HUDEP-2 (cell line): Measurements from ENCODE around the gene SEMA7A.
"Not testable (repeated sequence)": the region's sequence is repeated elsewhere in the genome, so short reads cannot be mapped to it uniquely, and the experiment has no call there.

Experiments used
- DNase-seq, 76 experiments: peaks; one replicate each; lab custom pipeline; 2025; ENCODE audit not compliant: unreplicated experiment in 76 of 76; lab: John Stamatoyannopoulos, UW

The SEMA7A gene

DNA sequence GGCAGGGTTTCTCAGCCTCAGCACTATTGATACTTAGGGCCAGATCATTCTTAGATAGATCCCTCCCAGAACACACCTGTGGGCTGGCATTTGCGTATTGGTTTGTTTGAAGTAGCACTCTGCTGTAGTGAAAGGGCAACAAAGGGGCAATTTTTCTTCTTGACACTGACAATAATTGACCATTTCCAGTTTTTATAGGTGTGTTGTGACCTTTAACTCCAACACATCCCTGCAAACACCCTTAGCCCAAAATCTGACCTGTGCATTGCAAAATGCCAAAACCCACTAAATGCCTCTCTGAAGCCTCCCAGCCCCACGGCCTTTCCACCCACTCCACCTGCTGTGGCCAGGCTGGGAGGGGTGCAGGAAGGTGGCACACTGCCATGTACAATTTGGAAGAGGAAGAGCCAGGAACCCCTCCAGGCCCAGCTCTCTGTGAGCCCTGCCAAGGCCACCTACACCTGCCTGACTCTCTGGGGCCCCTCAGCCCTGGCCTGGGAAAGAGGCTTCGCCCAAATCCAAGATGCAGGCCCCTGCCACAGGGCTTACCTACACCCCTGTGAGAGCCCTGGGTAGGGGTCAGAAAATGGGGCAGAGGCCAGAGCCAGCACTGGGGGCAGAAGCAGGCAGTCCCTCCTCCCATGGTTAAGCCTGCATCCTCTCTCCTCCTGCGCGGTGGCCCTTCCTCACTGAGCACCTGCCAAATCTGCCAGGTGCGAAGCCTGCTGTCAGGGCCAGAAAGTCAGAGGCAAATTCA, 56.8 kb downstream of the SEMA7A start:
- no peak for DNase-seq

DNA sequence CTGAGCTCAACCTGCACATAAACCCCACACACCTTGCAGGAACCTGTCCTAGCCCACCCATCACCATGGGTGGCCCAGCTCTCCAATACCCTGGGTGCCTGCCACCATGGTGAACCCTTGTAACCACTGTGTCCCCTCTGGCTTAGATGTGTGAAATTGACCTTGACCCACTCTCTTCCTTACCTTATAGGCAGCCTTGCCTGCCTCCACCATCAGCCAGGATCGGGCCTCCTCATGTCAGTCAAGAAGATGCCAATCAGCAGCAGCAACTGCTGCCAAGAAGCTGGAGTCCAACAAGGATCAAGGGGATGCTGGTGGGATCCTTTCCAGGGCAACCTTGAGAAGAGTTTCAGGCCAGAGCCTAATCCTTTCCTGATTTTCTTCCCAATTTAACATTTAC, 57.5 kb downstream of the SEMA7A start:
- no peak for DNase-seq

DNA sequence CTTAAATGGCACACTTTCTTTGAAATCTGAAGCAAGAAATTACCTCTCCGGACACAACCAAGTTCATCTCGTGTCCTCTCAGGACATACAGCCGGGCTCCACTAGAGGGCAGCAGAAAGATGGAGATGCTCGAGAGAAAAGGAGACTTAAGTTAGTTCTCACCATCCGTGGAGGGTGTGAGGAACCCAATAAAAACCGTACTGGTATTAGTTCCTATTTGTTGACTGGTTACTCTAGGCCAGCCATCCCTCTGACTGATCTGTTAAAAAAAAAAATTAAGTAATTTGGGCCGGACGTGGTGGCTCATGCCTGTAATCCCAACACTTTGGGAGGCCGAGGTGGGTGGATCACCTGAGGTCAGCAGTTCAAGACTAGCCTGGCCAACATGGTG, 58.5 kb downstream of the SEMA7A start:
- peak in 68 of 76 experiments; percentile 8 to 84 (median 61) for DNase-seq

DNA sequence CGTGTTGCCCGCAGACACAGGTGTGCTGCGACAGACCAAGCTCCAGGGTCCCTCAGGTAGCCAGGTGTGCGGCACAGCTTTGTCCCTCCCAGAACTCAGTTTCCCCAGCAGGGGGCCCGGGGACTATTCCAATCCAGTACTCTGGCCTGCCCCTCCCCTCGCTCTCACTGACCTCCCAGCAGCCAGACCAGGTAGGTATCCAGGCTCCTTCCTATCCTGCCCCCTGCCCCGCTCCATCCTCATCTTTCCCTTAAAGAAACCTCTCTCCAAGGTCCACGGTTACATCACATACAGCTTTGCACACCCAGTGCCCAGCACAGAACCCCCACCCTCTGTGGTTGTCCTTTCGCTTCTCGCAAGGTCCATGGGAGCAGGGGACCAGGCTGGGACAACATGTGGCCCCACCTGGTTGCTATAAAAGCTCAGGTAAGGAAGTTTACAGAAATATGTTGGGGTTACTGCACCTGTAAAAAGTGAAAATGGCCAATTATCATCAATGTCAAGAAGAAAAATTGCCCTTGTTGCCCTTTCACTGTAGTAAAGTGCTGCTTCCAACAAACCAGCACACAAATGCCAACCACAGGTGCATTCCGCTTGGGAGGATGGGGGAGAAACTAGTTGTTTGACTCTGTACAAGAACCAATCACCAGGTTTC, 59.0 kb downstream of the SEMA7A start:
- DNase-seq, result no peak

DNA sequence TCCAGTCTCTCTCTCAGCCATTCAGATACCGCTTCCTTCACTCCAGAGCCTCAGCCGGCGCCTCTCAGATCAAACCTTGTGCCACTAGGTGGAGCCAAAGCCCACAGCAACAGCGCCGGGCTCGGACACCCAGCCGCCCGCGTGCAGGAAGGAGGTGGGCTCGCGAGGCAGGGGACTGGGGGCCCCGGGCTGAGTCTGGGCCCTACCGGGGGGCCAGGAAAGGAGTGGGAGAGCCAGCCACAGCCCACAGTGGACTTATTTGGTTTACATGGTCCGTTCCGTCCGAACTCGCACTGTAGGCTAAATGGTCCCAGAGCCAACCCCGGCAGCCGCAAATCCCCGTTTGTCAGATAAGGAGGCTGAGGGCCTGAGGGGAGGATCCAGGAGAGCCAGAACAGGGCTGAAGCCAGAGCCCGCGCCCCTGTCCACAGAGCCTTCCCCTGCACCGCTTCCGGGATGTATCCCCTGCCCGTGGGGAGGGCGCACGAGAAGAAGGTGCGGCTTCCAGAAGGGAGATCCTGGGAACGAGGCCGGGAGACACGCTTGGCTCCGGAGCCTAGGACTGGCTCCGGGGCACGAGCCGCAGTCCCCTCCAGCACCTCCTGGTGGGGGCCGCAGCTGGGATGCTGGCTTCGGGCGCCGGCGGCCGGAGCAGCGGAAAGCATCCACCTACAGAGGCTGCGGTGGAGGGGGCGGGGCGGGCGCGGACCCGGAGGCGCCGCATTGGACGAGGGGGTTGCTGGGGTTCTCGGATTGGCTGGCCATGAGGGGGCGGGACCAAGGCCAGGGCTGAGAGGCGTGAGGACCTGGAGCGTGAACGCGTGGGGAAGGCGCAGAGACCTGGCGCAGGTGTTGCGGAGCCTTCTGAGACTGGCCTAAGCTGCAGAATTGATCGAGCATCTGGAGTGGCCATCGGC, 59.8 kb downstream of the SEMA7A start:
- DNase-seq, result peak in 74 of 76 experiments; percentile 31 to 93 (median 81)

DNA sequence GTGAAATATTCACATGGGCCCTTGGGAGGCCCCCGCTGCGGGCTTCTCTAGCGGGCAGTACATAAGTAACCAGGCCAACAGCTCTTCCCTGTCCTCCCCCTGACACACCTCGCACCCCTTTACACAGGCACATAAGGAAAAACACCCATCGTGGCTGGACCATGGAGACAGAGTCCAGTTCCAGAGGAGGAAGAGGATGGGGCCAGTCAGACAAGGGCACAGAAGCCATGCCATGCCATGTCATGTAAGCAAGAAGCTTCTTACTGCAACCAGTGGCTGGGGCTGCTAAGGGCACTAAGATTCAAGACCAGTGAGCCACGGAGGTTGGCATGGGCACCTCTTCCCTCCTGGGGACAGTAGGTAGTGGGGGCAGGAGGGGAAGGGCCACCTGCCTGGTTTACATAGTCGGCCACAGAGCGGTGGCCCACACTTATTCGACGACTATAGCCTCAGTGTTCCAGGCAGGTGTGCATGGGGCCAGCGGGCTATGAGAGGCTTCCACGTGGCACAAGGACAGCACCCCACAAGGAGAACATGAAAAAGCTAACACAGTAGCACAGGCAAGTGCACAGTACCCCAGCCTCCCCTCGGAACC, 60.6 kb downstream of the SEMA7A start:
- no peak for DNase-seq

DNA sequence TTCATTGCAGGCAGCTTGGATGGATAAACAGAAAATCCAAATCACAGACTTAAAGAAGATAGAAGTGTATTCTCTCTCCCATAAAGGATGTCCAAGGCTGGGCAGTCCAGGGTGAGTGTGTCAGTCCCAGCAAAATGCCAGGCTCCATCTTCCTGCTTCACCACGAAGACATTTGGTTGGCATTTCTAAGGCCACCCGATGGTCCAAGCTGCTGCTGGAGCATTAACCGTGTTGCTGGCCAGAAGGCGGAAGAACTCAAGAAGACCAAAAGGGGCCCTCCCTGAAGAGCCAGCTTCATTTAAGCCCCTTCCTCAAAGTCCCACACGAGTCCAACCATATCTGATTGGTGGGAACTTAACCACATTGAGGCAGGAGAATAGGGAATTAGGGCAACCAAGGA, 63.3 kb downstream of the SEMA7A start:
- no peak for DNase-seq

DNA sequence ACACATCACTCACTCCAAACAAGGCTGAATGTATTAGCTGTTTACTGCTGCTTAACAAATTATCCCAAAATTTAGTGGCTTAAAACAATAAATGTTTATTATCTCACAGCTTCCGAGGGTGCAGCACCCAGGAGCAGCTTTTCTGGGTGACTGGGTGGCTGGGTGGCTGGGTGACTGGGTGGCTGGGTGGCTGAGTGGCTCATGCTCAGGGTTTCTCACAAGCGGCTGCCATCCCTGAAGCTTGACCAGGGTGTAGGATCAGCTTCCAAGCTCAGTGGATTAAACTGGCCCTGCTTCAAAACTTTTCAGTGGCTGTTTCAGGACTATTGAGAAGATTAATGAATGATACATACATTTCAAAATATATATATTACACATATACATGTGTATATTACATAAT, 64.0 kb downstream of the SEMA7A start:
- no peak for DNase-seq

DNA sequence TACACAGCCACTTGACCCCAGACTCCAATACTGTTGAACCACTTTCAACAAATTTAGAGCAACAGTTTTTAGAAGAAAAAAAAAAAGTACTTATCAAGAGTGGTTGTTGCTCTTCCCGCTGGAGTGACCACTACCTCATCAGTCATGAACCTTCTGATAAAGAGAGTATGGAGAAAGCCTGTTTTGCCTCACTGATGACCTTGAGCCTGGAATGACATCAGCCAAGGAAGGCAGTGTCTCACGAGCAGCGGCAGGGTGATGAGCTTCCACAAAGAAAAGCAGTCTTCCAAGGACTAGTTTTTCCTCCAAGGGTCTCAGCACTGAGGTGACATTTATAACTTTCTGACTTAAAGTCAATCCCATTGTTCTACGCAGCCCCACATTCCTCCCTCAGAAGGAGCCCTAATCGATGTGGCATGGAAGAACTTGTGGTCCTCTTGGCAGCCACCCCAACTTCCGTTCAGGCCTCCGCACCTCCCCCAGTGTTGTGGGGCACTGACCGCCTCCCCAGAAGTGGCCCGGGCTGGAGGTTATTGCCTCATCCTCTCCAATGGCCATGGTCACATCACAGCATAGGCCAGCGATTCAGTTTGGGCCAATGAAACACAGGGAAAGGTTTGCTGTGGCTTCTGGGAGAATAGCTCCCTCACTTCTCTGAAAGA, 64.5 kb downstream of the SEMA7A start:
- DNase-seq, result no peak

DNA sequence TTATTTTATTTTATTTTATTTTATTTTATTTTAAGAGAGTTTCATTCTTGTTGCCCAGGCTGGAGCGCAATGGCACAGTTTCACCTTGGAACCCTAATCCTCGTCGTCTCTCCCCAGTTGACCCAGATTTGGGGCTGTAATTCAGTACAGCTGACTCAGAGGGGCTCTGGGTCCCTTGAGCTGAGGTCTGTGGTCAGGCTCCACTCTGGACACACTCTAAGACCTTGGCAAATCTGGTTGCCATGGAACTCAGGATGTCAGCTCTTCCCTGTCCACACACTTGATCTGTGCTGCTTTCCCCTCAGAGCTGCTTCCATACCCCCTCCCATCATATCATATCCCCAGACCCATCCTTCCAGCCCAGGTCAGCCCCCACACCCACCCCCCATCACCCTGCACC, 65.6 kb downstream of the SEMA7A start:
- no peak for DNase-seq

DNA sequence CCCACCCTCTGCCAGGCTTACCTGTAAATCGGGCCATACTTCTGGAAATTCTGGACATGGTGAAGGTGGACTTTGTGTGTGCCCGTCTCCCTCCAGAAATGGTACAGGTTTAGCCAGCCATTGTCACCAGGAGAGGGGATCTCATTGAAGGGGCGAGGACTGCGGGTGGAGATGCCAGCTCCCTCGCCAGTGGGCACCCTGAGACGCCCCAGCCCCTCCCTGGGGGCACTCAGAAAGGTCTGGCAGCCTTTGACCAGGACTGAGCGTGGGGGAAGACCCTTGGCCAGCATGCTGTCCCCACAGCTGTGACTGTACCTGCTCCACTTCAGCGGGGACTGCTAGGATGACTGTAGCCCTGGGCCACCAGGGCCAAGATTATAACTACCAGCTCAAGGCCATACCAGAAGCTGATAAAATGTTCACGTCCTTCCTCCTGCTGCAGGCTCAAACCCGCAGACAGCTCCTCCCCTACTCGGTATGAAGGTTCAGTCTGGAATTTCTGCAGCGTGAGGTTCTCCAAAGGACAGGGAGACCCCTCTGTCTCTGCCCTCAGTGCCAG, 66.4 kb downstream of the SEMA7A start, which contains the start of gene CYP11A1:
Gene CYP11A1 (minus strand): TSS at position 351 of the 559 bp plus-strand sequence. CDS start 61 bp downstream, at position 290.
- no peak for DNase-seq

DNA sequence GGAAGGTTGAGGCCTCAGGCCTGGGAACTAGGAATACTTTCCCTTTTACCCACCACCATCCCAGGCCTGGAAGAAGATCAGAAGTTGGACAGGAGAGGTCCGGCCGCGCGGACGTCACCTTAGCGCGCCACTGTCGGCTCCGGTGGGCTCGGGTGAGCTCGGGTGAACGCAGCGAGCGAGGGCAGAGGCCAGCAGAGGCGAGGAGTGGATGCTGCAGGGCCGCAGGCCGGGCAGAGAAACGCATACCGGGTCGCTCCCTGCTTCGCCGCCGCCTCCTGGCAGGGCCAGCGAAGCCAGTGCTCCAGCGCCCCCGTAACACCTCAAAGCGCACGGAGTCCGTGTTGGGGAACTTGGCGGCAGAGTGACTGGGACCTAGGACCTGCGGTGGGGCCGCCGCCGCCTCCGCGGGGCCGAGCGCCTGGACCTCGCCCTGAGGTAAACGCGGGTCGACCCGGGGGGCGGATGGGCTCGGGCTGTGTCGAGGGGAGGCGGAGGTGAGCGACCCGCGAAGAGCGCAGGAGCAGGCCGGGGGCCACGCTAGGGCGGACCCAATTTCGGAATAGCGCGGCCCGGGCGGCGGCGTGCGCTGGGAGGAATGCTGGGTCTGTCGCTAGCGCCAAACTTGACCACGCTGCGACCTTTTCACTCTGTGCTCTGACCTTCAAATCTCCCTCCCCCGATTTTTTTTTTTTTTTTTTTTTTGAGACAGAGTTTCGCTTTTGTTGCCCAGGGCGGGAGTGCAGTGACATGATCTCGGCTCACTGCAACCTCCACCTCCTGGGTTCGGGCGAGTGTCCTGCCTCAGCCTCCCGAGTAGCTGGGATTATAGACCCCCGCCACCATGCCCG, 67.9 kb downstream of the SEMA7A start:
- DNase-seq, result no peak

DNA sequence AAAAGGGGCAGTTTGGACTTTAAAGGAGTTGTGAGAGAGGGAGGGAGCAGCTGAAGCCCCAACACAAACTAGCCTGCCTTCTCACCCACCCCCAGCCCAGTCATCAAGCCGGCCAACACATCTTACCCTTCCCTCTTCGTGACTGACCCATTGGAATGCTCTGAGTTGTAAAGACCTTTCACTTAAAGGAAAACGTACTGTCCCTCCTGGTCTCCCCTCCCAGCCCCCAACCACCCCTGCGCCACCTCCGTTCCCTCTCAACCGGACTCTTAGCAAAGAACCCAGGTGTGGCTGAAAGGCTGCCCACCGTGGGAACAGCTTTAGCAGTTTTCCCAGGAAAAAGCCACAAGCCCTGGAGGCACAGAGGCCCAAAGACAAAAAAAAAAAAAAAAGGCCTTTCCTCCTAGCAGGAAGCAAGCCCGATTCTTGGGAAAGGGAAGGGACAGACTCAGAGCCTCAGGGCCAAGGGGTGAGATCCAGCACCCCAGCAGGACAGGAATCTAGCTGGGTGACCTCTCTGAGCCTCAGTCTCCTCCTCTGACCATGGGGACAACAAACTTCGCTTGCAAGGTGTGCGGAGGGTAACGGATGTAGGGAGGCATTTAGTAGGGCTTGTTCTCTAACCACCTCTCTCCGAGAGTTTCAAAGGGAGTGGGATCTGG, 68.7 kb downstream of the SEMA7A start:
- DNase-seq, result no peak

DNA sequence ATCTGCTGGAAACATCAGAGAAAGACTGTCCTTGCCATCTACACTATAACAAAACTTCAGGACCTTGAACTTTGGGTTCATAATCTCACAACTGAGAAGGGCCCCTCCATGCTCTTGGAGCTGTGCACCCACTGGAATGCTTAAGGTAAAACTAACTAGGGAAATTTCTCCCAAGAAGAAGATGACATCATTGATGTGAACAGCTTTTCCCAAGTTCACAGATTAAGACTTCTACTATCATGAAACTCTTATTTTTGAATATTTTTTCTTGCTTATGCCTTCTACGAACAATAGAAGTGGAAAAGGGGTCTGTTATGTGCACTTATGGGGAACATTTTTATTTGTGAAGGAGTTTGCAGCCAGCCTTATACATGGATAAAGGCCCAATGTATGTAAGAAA, 71.3 kb downstream of the SEMA7A start:
- no peak for DNase-seq

DNA sequence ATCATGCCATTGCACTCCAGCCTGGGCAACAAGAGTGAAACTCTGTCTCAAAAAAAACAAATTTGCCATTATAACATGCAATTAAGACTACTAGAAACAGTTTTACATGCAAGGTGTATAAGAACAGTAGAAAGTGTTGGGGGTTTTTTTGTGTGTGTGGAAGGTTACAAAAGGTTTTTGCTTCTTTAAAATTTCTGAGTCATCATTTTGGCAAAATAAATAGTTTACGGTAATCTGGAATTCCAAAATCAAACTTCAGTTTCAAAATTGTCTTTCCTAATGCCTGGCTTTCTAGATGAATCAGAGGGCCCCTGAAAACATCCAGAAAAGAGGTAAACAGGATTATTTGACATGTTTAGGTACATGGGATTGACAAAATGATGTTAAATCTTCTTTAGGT, 72.9 kb downstream of the SEMA7A start:
- not testable (repeated sequence) for DNase-seq

DNA sequence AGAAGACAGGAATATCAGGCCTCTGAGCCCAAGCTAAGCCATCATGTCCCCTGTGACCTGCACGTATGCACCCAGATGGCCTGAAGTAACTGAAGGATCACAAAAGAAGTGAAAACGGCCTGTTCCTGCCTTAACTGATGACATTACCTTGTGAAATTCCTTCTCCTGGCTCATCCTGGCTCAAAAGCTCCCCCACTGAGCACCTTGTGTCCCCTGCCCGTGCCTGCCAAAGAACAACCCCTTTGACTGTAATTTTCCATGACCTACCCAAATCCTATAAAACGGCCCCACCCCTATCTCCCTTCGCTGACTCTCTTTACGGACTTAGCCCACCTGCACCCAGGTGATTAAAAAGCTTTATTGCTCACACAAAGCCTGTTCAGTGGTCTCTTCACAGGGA, 74.4 kb downstream of the SEMA7A start:
- DNase-seq, result not testable (repeated sequence)
